Activated T-cell treated with anti-CD3 and anti-CD28 coated beads for 48 hours (primary cell): ENCODE results near the gene DCTN2.
"Not testable (repeated sequence)": the region's sequence is repeated elsewhere in the genome, so short reads cannot be mapped to it uniquely, and the experiment has no call there.

Source experiments
- DNase-seq: peaks from one replicate; pipeline ENCODE4 v3.0.0-alpha.2; 2020; ENCODE audit warnings: low read depth

DCTN2 gene

DNA sequence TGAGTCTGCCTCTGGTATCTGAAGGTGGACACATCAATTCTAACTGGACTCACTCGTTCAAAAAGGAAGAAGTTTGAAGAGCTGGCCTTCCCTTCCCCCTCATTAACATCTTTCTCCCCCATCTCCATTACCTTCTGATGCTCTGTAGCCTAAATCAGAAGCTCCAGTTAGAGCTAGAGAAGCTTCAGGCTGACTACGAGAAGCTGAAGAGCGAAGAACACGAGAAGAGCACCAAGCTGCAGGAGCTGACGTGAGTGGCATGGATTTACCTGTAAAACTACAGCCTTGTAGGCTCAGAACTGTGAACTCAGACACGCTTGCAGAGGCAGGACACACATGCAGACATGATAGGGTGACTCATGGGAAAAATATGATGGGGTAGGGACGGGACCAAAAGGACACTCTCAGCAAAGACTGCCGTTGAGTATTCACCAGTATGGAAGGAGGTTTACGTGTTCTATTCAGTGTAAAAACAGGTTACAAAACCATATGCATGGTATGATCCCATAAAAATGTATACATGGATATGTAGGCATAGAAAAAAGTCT is 29.7 kb upstream of the DCTN2 start:
- DNase-seq = no peak

DNA sequence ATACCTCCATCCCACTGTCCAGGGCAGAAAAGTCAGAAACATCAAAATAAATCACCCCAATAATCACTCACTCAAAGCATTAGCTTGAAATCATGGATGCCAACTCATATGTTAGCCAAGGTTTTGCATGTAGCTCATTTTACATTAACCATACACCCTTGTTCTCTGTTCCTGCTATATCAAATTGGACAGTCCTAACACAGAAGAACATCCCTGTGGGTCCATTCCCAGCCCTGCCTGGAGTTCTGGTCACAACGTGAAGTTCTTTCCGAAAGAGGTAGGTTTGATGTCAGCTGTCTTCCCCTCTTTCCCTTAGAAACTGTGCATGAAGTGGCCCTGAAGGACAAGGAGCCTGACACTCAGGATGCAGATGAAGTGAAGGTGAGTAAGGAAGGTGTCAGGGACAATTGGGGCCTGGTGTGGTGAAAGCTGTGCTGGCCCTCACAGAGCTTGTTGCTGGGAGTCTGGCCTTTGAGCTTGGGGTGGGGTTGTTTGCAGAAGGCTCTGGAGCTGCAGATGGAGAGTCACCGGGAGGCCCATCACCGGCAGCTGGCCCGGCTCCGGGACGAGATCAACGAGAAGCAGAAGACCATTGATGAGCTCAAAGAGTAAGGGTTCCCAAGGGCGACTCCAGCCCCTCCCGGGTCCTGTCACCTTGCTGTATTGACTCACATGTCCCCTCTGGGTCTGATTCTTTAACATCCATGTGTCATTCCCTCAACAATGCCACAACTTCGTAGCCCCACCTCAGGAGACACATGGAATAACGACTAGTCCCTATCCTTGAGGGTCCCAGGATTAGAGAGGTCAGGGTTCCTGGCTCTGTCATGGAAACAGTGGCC is 29.0 kb upstream of the DCTN2 start:
- no peak for DNase-seq

DNA sequence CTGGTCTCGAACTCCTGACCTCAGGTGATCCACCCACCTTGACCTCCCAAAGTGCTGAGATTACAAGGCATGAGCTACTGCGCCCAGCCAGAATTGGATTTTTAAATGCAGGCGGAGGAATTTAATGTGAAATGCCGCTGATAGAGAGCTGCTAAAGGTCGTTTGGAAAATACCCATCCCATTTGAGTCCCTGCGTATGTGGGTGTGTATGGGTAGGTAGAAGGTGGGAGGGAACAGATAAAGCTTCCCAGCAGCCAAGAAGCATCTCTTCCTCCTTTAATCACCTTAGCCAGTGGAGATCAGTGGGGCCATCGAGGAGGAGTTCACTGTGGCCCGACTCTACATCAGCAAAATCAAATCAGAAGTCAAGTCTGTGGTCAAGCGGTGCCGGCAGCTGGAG is 27.8 kb upstream of the DCTN2 start:
- DNase-seq = no peak

DNA sequence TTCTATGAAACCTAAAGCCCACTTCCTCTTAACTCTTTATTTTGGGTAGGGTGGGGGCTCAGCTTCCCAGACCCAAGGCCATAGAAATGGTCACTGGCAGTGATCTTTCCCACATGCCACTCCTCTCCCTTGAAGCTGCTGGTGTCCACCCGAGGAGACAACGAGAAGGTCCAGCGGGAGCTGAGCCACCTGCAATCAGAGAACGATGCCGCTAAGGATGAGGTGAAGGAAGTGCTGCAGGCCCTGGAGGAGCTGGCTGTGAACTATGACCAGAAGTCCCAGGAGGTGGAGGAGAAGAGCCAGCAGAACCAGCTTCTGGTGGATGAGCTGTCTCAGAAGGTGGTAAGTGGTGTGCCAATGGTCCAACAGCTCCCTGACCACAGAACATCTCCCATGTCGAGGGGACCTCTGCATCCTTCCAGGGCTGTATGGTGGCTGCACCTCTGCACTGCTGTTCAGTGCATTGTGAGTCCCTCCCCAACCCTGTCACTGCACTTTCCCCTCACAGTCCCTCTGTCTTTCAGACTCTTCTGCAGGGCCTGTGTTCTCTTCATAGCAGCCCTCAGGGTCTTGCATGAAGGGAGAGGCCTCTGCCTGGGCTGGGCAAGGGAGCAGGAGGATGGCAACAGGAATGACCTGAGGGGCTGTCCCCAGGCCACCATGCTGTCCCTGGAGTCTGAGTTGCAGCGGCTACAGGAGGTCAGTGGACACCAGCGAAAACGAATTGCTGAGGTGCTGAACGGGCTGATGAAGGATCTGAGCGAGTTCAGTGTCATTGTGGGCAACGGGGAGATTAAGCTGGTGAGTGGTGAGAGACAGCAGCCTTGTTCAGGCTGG is 25.2 kb upstream of the DCTN2 start:
- no peak for DNase-seq

DNA sequence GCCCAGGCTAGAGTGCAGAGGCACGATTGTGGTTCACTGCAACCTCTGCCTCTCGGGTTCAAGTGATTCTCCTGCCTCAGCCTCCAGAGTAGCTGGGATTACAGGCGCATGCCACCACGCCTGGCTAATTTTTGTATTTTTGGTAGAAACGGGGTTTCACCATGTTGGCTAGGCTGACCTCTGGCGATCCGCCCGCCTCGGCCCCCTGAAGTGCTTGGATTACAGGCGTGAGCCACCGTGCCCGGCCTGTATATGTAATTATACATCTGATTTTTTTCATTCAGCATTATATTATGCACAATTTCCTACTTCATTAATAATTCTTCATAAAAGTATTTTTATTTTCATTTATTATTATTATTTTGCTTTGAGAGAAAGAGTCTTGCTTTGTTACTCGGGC is 23.4 kb upstream of the DCTN2 start:
- DNase-seq = not testable (repeated sequence)

DNA sequence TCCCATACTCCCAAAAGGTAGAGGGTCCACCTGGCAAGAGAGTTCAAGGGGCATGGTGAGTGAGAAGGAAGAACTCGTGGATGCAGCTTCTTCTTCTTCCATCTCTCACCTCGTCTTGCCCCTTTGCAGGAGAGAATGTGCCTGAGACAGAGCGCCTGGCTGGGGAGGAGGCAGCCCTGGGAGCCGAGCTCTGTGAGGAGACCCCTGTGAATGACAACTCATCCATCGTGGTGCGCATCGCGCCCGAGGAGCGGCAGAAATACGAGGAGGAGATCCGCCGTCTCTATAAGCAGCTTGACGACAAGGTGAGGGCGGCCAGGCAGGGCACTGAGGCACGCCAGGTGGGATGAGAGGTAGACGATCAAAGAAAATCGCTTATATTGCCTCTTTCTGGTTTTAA is 22.9 kb upstream of the DCTN2 start:
- no peak for DNase-seq

DNA sequence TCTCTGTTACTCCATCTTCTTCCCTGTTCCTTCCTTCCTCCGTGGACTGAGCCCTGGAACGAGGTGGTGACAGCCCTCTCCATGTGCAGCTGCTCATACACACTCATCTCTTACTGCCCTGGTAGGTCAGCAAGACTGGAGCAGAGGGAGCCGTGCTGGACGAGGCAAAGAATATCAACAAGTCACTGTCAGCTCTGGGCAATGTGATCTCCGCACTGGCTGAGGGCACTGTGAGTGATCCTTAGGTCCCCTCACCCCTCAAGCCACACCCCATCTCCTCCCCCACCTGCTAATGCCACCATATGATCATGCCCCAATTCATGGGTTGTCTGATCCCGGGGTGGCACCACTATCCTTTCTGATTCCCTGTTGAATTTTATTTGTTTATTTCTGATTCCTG is 21.8 kb upstream of the DCTN2 start:
- DNase-seq = no peak

DNA sequence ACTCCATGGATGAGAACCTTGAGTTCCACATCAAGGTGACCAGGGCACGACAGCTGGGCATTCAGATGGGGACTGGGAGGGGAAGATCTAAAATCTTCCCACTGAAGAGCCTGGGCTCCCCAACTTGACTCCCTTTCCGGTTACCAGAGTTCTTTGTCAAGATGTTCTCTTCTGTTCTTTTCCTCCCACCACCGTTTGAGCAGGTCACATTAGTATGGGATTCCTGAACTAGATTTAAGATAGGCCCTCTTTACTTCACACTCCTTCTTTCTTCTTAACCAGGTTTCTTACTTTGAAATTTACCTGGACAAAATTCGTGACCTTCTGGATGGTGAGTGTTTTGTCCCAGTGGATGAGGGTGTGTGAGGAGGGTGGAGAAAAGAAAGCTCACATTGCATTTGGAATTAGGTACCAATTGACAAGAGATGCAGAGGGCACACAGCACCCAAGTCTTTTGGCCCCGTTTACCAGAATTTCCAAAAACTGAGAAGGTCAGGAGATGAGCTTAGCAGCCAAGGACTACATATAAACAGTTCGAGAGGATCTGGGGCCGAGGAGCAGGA is 17.3 kb upstream of the DCTN2 start:
- no peak for DNase-seq

DNA sequence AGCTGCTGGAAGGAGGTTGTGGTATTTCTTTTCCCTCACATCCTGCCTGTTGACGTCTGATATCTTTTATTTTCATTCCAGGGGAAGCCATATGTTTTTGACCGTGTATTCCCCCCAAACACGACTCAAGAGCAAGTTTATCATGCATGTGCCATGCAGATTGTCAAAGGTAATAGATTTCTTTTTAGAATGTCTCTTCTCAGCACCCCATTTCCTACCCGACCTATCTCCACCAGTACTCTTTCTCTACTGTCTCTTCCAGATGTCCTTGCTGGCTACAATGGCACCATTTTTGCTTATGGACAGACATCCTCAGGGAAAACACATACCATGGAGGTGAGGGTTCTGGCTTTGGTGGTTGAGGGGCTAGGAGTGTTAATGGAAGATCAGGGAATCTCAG is 16.4 kb upstream of the DCTN2 start:
- no peak for DNase-seq

DNA sequence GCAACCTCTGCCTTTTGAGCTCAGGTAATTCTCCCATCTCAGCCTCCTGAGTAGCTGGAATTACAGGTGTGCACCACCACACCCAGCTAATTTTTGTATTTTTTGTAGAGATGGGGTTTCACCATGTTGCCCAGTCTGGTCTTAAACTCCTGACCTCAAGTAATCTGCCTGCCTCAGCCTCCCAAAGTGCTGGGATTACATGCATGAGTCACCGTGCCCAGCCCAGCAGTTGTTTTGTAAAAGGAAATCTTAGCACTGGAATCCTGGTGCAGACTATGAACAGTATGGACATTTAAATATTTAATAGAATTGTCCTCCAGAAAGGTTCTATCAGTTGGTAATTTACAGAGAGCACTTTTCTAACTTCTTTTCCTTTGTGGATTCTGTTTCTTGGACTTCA is 14.1 kb upstream of the DCTN2 start:
- DNase-seq = not testable (repeated sequence)

DNA sequence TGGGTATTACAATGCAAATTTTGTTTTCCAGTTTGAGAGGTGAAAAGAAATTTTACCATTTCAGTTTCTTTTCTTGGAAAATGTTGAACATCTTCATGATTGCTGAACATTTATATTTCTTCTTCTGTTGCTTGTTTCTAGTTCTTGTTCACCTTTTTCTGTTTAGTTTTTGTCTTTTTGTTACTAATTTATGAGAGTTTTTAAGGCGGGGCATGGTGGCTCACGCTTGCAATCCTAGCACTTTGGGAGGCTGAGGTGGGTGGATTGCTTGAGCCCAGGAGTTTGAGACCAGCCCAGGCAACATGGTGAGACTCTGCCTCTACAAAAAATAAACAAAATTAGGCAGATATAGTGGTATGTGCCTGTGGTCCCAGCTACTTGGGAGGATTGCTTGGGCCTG is 13.5 kb upstream of the DCTN2 start:
- DNase-seq = no peak

DNA sequence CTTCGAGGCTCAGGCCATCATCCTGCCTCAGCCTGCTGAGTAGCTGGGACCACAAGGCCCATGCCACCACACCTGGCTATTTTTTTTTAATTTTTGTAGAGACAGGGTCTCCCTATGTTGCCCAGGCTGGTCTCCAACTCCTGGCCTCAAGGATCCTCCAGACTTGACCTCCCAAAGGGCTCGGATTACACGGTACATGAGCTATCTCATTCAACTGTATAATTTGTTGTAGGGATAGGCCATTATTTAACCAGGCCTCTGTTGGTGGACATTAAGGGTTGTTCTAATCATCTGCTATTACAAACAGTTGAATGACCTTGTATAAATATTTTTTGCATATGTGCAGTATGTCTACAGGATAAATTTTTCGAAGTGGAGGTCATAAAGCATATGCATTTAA is 11.9 kb upstream of the DCTN2 start:
- DNase-seq = no peak

DNA sequence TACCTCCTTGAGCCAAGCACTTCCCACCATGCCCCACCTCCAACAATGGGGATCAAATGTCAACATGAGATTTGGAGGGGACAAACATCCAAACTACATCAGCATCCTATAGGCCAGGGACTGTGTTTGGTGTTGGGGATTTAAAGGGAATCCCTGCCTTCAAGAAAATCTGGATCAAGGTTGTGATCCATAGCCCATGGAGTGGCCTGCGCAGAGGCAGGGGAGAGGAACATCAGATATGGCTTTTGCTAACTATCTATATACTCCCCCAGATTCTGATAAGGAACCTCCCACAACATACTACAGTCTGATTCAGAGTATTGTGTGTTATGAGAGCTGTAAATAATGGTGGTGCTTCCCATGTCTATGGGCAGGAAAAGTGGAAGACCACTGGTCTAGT is 7.9 kb upstream of the DCTN2 start:
- no peak for DNase-seq

DNA sequence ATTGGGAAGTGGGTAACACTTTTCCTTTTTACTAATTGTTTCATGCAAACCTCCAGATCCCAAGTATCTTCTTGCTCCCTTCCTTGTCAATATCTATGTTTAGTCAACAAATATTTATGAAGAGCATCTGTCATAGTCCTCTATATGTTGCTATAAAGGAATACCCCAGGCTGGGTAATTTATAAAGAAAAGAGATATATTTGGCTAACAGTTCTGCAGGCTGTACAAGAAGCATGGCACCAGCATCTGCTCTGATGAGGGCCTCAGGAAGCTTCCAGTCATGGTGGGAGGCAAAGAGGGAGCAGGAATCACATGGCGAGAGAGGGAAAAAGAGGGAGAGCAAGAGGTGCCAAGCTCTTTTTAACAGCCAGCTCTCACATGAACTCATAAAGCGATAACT is 7.5 kb upstream of the DCTN2 start:
- no peak for DNase-seq

DNA sequence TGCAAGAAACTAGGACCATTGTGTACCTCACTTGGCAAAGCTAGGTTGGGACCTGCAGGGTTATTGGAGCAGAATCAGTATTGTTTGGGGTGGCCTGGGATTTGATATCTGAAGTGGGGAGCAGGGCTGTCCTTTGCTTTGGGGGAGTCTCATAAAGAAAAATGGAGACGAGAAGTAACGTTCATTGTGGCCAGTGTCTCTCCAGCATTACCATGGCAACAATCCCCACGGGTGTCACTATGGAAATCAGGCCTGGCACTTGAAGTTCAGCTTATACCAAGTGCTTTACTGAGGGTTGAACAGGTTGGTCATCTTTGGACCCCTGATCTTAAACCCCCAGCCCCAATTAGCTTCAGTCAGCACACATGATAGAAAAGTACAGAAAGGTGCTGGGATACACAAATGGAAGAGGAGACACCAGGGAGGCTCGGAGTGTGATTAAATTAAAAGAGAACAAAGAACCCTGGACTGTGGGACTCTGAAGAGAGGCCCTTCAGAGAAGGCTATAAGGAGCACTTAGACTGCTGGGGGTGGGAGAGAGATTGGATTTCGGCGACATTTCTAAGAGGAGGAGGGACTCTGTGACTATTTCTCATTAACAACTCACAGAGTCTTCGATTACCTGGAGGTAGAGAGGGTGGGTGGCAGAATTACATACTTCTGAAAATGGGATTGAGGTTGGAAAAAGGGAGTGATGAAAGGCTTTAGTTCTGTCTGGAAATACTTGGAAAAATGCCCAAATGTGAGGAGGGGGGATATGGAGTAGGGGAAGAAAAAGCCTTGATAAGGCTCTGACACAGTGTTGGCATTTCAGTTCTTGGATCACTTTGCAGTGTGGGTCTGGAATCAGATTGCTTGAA is 6.6 kb upstream of the DCTN2 start:
- no peak for DNase-seq

DNA sequence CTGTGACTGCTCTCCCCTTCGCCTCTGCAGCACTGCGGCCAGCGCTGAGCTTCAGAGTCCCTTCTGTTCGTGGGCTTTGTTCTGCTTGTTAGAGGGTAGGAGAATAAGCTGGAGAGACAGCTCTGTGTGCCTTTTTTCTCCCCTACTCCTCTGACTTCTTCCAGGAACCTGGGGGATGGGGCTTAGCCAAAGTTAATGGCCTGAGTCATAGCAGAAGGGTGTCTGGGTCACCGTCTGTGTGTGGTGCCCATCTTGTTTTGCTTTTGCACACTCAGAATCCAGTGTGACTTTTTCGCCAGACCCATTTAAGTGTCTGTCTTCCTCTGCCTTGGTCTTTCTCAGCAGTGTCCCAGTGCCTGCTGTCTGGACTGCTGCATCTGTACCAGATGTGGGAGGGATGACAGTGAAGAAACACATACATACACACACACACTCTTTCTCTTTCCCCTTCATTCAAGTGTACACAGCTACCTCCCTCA is 5.9 kb upstream of the DCTN2 start:
- DNase-seq = no peak

DNA sequence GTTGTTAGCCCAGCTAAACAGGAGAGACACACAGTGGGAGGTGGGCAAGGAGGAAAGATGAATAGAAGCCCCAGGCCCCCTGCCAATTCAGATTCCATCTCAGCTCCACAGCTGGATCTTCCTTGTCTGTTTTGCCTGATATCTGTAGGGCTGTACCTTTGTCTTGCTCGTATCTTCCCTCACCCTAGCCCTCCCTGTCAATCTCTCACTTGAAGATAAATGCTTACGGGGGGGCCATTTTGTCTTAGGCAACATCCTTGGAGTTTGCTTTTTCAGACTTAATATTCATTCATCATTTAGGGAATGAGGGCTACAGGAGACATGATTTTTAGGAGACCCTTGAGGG is 5.3 kb upstream of the DCTN2 start:
- DNase-seq = no peak

DNA sequence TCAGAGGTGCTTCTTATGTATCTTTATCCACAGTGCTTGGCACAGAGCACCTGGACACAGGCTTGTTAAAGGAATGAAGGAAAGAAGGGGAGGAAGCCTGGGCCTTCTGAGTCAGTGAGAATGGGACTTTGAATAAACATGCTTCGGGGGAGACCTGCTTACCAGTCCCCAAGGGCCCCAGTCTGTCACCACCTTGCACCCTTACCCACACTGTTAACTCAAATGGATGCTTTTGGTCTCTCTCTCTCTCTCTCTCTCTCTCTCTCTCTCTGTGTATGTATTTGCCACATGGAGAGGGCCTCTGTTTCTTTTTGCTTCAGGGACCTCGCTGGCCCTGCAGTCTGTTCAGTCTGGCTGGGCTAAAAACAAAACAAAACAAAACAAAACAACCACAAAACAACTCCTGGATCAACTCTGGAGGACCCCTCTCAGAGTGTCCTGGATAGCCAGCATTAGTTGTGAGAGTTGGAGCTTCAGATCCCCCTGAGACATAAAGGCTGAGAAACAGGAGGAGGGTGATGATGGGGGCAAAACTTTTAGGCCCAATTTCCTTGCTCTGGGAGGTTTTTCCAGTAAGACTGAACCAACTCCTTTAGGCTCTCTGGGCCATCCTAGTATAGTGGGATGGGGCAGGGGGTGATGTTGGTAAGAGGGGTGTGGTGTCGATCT is 4.8 kb upstream of the DCTN2 start:
- no peak for DNase-seq

DNA sequence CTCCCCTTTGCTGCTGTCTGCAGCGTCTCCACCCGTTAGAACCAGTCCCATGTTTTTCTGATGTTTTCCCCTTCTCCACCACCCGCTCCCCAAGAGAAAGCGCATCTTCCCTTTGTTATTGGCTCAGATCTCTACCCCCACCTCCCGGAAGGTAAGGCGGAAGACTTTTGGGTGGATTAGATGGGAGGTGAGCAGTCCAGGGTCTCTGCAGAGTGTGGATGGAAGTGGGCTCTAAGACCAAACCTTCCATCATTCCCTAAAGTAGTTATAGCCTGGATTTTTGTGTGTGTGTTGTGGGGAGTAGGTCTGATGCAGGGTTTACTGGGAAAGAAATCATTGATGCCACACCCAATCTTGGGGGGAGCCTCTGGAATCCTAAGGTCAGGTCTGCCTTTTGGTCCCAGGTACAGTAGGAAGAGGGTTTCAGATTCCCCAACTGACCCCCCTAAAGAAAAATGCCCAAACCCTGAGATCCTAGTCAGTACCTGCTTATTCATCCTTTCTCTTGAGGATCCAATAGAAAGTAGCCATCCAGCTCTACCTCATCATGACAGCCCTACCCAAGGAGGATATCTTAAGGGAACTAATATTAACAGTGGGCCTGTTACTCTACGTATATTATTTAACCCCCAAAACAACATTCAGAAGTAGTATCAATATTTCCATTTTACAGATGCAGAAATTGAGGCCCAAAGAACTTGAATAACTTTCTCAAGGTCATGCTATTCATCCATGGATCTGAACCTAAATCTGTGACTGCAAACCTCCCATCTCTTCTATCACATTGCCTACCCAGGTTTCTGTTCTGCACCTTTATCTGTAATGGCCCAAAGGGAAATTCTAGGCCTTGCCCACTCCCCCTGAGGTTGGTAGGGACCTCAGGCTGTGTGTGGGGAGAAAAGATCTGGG is 3.9 kb upstream of the DCTN2 start:
- no peak for DNase-seq
